Cardiac fibroblast (primary cell): Measurements from ENCODE around the gene PRPSAP1.

ENCODE experiments used
- DNase-seq, 2 donors: peaks; one replicate each; pipeline versions ENCODE4 v3.0.0 to v3.0.0-alpha.2; 2010; ENCODE audit warnings: low read depth in 2 of 2
- H3K4me3 ChIP-seq, 2 donors: replicated peaks in 1 of 2; 1 replicate in 1 of 2; 2 replicates in 1 of 2; pipeline ENCODE4 v1.5.1; 2011; ENCODE audit warnings: low read depth in 2 of 2, low read length in 2 of 2, mild to moderate bottlenecking in 2 of 2, moderate library complexity in 1 of 2
- TF ChIP-seq, protein P1 (sequence below): IDR thresholded peaks from one replicate; pipeline ENCODE4 v1.5.1; 2011; ENCODE audit warnings: low read depth, mild to moderate bottlenecking, low read length, inconsistent platforms

Gene PRPSAP1

GRCh38 chr17:76281573-76282371 lies 71.9 kb downstream of the PRPSAP1 start:
- no peak for DNase-seq
- H3K4me3 ChIP-seq, result no peak overlapping the region
- TF ChIP-seq, protein P1, sequence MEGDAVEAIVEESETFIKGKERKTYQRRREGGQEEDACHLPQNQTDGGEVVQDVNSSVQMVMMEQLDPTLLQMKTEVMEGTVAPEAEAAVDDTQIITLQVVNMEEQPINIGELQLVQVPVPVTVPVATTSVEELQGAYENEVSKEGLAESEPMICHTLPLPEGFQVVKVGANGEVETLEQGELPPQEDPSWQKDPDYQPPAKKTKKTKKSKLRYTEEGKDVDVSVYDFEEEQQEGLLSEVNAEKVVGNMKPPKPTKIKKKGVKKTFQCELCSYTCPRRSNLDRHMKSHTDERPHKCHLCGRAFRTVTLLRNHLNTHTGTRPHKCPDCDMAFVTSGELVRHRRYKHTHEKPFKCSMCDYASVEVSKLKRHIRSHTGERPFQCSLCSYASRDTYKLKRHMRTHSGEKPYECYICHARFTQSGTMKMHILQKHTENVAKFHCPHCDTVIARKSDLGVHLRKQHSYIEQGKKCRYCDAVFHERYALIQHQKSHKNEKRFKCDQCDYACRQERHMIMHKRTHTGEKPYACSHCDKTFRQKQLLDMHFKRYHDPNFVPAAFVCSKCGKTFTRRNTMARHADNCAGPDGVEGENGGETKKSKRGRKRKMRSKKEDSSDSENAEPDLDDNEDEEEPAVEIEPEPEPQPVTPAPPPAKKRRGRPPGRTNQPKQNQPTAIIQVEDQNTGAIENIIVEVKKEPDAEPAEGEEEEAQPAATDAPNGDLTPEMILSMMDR, result no peak

DNA sequence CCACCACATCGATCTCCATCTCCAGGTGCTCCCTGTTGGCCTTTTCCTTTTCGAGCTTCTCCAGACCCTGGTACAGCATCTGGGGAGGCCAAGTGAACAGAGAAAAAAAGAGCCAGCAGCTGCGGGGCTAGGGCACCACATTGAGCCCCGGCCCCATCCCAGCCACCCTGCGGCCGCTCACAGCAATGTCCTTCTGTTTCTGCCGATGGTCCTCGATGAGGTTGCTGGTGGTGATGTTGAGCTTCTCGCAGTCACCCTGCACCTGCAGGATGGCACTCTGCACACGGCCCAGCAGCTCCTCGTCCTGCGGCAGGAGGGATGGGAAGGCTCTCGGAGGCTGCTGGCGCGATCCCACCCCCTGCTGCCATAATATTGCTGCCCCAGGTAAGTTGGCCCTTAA lies 73.1 kb downstream of the PRPSAP1 start:
- no peak overlapping the region for H3K4me3 ChIP-seq
- TF ChIP-seq, protein P1, result no peak
- no peak for DNase-seq

- no peak for DNase-seq
- H3K4me3 ChIP-seq, result no peak overlapping the region
- TF ChIP-seq, protein P1, result no peak
Observed at GRCh38 chr17:76279742-76280287, 73.9 kb downstream of the PRPSAP1 start.

GRCh38 chr17:76278952-76279741 lies 74.6 kb downstream of the PRPSAP1 start:
- TF ChIP-seq, protein P1, result peak; percentile 91
- no peak overlapping the region for H3K4me3 ChIP-seq
- DNase-seq, result peak; percentile 79 to 84

DNA sequence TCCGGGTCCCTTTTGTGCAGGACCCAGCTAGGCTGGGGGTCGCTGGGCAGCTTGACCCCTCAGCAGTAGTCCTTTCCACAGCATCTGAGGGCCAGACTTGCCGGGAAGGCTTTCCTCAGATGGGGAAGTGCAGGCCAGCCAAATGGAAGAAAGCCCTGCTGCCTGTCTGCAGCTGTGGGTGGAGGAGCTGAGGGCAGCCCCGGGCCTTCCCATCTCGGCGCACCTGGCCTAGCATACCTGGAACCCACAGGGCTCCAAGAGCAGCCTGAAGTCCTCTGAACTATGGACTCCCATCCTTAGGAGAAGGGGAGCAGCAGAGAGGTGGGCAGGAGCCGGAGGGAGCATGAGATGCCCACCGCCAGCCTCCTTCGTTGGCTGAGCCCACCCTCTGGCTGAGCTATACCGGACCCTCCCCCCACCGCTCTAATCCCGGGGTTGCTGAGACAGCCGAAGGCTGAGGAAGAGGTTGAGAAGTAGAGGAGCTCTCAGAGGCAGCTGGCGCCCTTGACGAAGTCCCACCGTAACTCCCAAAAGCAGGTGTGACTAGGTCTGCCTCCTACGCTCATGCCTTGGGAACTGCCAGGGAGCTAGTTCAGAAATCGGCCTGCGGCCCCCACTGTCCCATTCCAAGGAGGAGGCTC lies 75.3 kb downstream of the PRPSAP1 start:
- no peak overlapping the region for H3K4me3 ChIP-seq
- TF ChIP-seq, protein P1, result no peak
- DNase-seq, result no peak
